Measurements from ENCODE around the gene HNRNPA2B1.
"Not testable (repeated sequence)": the region's sequence is repeated elsewhere in the genome, so short reads cannot be mapped to it uniquely, and the experiment has no call there.

The HNRNPA2B1 gene

DNA sequence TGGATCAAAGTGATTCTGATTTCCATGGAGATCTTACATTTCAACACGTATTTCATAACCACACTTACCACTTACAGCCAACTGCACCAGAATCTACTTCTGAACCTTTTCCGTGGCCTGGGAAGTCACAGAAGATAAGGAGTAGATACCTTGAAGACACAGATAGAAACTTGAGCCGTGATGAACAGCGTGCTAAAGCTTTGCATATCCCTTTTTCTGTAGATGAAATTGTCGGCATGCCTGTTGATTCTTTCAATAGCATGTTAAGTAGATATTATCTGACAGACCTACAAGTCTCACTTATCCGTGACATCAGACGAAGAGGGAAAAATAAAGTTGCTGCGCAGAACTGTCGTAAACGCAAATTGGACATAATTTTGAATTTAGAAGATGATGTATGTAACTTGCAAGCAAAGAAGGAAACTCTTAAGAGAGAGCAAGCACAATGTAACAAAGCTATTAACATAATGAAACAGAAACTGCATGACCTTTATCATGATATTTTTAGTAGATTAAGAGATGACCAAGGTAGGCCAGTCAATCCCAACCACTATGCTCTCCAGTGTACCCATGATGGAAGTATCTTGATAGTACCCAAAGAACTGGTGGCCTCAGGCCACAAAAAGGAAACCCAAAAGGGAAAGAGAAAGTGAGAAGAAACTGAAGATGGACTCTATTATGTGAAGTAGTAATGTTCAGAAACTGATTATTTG lies 15.3 kb downstream of the HNRNPA2B1 start:
- DNase-seq (ENCODE audit: low spot score): no peak

DNA sequence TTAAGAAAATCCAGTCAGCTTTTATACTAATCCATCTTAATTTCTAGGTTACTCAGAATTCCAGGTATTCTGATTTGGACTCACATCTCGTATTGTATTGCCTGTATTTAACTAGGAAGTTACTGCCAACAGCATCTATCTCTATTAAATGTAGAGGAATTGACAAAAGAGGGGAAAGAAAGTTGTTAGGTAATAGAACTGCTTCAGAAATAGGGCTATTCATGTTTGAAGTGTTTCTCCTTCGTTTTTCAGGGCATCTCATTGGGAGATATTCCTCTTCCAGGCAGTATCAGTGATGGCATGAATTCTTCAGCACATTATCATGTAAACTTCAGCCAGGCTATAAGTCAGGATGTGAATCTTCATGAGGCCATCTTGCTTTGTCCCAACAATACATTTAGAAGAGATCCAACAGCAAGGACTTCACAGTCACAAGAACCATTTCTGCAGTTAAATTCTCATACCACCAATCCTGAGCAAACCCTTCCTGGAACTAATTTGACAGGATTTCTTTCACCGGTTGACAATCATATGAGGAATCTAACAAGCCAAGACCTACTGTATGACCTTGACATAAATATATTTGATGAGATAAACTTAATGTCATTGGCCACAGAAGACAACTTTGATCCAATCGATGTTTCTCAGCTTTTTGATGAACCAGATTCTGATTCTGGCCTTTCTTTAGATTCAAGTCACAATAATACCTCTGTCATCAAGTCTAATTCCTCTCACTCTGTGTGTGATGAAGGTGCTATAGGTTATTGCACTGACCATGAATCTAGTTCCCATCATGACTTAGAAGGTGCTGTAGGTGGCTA lies 16.1 kb downstream of the HNRNPA2B1 start:
- not testable (repeated sequence) for DNase-seq (ENCODE audit: low spot score)

DNA sequence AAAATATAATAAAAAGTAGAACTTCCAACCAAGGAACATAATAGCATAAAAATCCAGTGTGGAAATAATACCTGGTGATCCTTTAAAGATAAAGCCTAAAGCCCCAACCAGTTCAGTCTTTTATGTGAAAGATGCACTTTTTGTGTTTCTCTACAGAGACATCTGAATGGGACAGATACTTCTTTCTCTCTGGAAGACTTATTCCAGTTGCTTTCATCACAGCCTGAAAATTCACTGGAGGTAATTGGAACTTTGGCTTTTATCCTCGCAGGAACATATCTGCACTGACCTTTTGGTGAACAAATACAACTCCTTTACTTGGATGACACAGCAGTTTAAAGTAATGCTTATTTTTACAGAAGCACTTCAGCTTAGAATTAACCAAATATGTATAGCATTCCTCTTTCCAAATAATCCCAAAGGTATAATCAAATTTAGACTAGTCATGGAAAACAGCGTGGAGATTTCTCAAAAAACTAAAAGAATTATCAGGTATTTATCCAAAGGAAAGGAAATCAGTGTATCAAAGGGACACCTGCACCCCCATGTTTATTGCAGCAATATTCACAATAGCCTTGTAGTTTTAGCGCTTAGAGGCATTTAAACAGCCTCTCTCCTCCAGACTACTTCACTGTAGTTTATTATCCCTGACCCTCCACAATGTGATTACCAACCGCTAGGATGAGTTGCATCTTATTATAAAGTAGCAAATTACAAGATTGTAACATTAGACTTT lies 16.8 kb downstream of the HNRNPA2B1 start:
- no peak for DNase-seq (ENCODE audit: low spot score)

DNA sequence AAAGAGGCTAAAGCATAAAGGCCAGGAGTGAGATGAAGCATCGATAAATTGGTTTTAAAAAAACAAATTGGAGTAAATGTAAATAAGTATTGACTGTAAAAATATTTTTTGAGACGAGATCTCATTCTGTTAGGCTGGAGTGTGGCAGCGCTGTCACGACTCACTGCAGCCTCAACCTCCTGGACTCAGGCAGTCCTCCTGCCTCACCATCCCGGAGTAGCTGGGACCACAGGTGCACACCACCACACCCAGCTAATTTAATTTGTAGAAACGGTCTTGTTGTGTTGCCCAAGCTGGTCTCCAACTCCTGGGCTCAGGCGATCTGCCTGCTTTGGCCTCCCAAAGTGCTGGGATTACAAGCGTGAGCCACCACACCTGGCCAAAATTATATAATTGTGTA lies 17.8 kb downstream of the HNRNPA2B1 start:
- no peak for DNase-seq (ENCODE audit: low spot score)

DNA sequence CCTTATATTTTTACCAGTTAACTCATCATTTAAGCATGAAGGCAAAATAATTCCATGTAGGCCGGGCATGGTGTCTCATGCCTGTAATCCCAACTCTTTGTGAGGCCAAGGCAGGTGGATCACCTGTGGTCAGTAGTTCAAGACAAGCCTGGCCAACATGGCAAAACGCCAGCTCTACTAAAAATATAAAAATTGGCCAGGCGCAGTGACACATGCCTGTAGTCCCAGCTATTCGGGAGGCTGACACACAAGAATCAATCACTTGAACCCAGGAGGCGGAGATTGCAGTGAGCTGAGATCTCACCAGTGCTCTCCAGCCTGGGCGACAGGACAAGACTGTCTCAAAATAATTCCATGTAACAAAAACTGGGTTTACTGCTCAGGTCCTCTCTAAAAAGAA lies 18.3 kb downstream of the HNRNPA2B1 start:
- DNase-seq (ENCODE audit: low spot score): no peak

DNA sequence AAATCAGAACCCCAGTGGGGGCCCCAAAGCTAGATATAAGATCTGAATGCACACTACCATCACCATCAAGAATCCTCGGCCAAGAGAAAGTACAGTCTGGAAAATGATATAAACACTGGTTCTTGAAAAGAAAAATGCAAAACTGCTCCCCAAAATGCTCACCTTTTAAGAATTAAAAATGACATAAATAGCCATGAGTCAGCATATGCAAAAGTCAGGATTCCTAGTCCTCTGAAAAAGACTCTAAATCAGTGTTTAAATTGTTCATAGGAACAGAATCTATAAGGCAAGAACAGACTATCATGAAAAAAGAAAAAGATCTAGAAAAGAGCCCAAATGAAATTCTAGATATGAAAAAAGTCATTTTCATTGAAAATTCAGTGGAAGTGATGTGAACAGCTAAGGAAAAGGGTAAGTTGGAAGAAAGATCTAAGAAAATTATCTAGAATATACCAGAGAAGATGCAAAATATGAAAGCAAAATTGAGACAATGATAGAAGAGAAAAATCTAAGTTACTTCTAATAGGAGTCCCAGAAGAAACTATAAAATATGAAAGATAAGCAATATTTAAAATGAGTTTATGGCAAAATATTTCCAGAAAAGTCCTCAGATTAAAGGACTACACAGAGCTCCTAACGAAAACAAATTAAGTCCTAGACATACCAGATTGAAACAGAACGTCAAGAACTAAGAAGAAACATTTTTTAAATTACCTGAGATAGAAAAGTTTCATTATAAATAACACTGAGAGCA lies 18.9 kb downstream of the HNRNPA2B1 start:
- no peak for DNase-seq (ENCODE audit: low spot score)

DNA sequence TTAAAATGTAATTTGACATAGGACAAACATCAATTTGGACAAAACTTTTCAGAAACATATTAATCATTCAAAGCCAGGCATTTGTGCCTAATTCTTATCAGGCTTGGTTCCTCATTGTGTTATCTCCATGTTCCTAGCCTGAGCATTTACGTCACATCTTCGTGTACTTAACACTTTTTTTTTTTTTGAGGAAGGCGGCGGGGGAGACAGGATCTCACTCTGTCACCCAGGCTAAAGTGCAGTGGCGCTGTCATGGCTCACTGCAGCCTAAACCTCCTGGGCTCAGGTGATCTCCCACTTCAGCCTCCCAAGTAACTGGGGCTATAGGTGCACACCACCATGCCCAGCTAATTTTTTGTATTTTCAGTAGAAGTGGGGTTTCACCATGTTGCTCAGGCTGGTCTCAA lies 19.8 kb downstream of the HNRNPA2B1 start:
- no peak for DNase-seq (ENCODE audit: low spot score)

DNA sequence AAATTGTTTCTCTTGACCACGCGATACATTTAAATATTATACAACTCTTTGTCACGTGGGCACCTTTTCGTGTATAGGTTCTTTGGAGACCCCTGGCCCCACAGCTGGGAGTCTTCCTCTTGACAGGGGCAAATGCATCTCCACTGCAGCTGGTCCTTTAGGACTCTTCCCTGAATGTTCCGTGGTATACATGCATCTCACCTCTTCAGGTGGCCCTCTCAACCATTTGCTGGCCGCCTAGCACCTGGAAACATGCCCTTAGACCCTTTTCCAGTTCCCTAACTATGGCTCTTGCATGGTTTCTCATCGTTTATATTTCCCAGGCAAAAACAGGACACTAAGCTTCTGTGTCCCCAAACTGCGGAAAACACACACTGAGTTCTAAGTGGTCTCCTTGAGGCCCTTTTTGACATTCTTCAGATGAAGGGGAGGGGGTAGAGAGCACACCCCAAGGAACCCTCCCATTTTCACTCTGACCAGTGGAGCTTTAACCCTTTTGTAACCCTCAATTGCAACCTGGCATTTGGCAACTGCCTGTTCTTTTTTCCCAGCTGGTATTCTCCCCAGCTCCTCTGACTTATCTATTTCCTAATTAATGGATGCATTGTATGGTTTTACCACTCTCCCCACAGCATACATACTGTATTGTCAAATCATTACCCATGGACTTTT lies 20.6 kb downstream of the HNRNPA2B1 start:
- DNase-seq (ENCODE audit: low spot score): no peak

DNA sequence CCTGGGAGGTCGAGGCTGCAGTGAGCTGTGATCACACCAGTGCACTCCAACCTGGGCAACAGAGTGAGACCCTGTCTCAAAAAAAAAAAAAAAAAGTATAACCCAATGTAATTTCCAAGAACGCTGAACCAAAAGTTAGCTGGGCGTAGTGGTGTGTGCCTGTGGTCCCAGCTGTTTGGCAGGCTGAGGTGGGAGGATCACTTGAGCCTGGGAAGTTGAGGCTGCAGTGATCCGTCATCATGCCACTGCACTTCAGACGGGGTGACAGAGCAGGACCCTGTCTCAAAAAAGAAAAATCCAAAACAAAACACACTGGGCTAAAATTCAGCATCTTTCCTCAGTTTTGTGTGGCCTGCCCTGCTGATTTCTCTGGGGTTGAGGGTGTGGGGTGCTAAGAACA lies 21.1 kb downstream of the HNRNPA2B1 start:
- no peak for DNase-seq (ENCODE audit: low spot score)

DNA sequence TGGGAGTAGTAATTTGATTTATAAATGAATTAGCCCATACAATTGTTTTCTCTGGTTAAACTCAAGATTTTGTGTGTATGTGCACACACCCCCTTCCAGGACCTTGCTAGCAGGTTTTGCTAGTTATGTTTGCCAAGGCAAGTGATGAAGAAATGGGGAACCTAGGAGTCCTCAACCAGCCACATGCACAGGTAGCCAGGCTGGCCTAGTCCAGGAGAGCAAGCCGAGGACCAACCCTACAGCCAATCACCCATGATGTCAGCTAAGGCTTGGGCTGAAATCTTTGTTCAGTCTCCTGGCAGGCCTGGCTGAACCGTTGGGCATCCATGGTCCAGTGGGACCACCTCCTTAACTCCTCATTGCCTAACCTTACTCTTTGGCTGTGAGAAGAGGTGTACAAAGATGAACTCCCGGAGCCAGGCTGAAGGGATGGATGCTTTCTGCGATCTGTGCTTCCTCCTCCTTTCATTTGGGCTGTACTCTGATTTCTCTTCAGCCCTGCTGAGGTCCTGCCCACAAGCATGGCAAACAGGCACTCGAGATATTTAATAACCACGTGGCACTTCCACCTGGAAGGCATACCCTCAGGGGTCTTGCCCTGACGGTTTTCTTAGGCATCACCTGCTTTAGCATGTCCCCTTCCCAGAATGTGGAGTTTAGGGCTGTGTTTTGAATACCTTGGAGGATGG lies 22.1 kb downstream of the HNRNPA2B1 start:
- no peak for DNase-seq (ENCODE audit: low spot score)

DNA sequence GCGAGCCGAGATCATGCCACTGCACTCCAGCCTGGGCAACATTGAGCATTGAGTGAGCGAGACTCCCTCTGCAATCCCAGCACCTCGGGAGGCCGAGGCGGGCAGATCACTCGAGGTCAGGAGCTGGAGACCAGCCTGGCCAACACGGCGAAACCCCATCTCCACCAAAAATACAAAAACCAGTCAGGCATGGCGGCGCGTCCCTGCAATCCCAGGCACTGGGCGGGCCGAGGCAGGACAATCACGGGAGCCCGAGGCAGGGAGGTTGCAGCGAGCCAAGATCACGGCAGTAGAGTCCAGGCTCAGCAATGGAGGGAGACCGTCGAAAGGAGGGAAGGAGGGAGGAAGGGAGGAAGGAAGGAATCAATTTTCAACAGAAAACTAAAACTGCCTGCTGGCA lies 23.3 kb downstream of the HNRNPA2B1 start:
- not testable (repeated sequence) for DNase-seq (ENCODE audit: low spot score)

DNA sequence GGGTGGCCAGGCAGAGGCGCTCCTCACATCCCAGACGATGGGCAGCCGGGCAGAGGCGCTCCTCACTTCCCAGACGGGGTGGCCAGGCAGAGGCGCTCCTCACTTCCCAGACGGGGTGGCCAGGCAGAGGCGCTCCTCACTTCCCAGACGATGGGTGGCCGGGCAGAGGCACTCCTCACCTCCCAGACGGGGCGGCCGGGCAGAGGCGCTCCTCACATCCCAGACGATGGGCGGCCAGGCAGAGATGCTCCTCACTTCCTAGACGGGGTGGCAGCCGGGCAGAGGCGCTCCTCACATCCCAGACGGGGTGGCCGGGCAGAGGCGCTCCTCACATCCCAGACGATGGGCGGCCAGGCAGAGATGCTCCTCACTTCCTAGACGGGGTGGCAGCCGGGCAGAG lies 23.9 kb downstream of the HNRNPA2B1 start:
- not testable (repeated sequence) for DNase-seq (ENCODE audit: low spot score)

DNA sequence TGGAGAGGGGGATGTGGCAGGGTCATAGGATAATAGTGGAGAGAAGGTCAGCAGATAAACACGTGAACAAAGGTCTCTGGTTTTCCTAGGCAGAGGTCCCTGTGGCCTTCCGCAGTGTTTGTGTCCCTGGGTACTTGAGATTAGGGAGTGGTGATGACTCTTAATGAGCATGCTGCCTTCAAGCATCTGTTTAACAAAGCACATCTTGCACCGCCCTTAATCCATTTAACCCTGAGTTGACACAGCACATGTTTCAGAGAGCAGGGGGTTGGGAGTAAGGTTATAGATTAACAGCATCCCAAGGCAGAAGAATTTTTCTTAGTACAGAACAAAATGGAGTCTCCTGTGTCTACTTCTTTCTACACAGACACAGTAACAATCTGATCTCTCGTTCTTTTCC lies 24.6 kb downstream of the HNRNPA2B1 start:
- not testable (repeated sequence) for DNase-seq (ENCODE audit: low spot score)

DNA sequence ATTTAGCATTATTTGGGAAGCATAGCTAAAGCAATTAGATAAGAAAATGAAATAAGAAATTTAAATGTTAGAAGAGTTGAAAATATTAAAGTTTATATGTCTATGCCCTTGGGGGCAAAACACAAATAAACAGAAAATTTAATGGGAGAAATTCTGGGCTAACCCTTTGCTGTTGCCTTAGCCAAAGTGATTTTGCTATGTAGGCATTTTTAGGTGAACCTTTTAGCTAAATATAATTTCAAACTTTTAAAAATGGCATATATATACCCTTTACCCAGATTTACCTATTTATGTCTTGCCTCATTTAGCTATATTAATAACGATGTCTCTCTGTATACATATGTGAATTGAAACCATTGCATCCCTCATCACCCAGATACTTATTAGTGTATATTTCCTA lies 28.5 kb downstream of the HNRNPA2B1 start:
- no peak for DNase-seq (ENCODE audit: low spot score)

DNA sequence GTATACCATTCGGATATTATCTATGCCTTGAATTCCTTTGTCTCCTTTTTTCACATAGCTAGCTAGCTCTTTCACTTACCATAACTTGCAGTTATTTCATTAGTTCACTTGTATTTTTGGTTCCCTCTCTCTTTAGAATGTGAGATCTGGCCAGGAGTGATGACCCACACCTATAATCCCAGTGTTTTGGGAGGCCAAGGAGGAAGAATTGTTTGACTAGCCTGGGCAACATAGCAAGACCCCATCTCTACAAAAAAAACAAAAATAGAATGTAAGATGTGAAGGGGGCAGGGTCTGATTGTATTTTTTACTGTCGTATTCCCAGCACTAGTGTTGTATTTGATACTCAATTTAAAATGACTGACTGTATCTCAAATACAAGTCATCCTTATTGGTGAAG lies 28.9 kb downstream of the HNRNPA2B1 start:
- DNase-seq (ENCODE audit: low spot score): no peak

DNA sequence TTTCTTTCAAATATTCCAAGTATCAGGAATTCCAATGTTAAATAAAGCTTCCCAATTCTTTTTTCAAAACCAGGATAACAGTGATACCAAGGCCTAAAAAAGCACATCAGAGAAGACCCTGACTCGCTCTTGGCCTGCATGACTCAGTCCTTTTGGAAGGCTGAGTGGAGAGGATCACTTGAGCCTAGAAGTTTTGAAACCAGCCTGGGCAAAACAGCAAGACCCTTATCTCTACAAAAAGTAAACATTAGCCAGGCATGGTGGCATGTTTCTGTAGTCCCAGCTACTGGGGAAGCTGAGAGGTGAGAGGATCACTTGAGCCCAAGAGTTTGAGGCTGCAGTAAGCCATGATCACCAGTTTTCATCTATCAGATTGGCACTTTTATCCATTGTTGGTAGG lies 29.9 kb downstream of the HNRNPA2B1 start:
- DNase-seq (ENCODE audit: low spot score): no peak

DNA sequence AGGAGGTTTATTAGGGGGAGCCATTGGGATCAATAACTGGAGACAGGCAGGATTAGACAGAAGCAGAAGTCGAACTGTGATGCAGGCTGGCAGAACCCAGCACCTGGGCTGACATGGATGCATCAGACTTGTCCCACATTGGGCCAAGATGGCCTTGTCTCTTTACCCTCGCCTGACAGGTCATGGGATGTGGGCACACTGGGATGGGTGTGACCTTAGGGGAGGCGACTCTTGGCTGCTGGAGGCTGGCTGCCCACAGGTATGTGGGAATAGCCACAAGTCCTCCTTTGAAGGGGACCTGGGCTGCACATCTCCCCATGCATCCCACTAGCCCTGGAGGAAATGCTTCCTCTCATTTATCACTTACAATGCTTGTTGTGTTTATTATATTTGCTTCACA lies 31.3 kb downstream of the HNRNPA2B1 start:
- DNase-seq (ENCODE audit: low spot score): no peak

DNA sequence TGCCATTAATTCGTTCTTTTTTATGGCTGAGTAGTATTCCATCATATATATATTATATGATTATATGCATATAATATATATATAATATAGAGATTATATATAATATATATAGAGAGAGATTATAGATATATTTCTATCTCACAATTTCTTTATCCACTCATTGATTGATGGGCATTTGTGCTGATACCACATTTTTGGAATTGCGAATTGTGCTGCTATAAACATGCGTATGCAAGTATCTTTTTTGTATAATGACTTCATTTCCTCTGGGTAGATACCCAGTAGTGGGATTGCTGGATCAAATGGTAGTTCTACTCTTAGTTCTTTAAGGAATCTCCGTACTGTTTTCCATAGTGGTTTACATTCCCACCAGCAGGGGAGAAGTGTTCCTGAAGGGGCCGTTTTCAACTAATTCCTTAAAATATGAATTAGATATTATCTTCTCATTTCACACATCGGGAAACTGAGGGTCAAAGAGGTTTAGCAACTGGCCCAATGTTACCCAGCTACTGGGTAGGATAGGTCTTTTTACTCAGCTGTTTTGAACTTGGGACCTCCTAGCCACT lies 32.0 kb downstream of the HNRNPA2B1 start:
- DNase-seq (ENCODE audit: low spot score): no peak

DNA sequence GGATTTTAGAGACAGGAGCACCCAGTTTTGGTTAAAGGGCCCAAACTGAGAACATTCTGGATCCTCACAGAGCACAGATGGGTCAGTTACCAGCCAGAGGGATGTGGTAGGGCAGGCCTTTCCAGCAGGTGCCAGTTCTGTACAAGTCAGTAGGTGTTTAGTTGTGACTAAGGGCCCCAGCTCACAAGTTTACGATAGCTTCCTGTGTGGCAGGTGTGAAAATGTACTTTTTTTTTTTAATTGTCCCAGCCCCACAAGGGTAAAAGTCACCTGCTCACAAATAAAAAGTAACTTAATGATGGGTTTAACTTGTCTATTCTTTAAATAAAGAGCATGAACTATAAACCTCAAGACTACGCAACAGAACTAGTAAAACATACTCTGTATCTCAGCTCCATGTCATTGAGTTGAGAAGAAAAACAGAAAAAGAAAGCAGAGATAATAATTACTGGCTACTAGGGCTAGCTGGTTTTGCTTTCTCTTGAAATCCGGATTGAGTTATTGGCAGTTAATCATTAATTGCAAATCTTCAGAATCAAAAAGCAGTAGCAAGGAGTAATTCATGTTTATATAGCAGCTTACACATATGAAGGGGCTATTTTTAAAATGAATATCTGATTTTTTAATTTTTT lies 33.1 kb downstream of the HNRNPA2B1 start:
- no peak for DNase-seq (ENCODE audit: low spot score)

DNA sequence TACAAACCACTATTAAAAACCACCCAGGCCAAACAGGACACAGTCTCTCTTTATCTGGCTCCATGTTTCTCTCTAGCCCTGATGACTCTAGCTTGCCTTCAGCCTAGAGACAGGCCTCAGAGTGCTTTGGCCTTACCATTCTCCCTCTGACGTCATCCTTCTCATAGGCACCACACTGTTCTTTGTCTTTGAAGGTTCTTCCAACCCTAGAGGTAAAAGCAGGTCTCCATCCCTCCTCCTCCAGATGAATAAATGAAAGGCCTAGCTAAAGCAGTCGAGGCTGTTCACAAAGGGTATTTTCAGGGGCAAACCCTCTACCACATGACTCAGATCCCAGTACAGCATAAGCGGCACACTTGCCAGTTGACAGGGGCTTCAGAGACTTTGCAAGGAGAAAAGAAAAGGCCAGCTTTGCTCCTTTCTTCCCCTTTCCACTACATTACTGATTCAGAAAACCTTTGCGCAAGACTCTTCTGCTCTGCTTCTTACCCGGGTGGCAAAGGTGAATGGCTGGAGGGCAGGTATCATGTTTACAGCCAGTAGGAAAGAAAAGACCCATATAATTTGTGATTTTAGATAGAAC lies 33.8 kb downstream of the HNRNPA2B1 start:
- DNase-seq (ENCODE audit: low spot score): no peak

Data from pons (tissue), 1 donor.